Measurements from ENCODE around the gene ERICH2.

DNA sequence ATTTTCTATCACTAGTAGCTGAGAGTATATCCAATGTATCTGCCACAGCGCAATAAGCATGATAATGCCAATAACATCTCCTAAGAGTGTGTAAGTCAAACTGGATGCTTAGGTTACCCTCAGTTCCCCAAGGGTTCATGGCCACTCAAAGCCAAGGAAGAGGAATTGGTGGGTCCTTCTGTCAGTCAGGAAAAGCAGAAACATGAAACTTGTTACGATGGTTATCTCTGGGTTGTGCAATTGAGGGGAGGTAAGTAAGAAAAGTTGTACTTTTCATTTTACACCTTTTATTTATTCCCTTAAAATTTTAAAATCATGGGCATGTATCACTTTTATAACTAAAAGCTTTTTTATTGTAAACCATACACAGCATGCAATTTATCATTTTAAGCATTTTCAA is 36.4 kb downstream of the ERICH2 start:
- TF ChIP-seq, protein P1, sequence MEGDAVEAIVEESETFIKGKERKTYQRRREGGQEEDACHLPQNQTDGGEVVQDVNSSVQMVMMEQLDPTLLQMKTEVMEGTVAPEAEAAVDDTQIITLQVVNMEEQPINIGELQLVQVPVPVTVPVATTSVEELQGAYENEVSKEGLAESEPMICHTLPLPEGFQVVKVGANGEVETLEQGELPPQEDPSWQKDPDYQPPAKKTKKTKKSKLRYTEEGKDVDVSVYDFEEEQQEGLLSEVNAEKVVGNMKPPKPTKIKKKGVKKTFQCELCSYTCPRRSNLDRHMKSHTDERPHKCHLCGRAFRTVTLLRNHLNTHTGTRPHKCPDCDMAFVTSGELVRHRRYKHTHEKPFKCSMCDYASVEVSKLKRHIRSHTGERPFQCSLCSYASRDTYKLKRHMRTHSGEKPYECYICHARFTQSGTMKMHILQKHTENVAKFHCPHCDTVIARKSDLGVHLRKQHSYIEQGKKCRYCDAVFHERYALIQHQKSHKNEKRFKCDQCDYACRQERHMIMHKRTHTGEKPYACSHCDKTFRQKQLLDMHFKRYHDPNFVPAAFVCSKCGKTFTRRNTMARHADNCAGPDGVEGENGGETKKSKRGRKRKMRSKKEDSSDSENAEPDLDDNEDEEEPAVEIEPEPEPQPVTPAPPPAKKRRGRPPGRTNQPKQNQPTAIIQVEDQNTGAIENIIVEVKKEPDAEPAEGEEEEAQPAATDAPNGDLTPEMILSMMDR (IDR thresholded peaks at IDR 0.05), result no peak
- no peak for TF ChIP-seq POLR2AphosphoS5 (IDR thresholded peaks at IDR 0.05)
- no peak for TF ChIP-seq POLR2A (IDR thresholded peaks at IDR 0.05; ENCODE audit: low read depth)
- no peak for TF ChIP-seq EP300 (IDR thresholded peaks at IDR 0.05)

All from esophagus muscularis mucosa (tissue), 4 donors.